ENCODE results near the gene RHBDL1.

The RHBDL1 gene

DNA sequence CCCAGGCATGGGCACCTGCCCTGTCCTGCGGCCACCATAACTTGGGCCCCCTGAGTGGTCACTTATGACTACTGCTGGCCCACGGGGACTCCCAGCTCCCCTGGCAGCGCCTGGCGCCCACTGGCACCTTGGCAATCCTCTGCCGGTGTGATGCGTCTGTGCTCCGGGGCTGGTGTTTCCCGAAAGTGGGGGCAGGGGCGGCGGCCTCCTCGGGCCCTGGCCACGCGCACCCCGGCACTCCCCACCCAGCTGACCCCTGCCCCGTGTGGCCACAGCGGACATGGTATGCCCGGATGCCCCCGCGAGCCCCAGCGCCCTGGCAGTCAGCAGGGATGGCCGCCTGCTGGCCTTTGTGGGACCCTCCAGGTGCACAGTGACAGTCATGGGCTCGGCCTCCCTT is 18.0 kb upstream of the RHBDL1 start:
- DNase-seq (ENCODE audit: low read depth), result no peak

DNA sequence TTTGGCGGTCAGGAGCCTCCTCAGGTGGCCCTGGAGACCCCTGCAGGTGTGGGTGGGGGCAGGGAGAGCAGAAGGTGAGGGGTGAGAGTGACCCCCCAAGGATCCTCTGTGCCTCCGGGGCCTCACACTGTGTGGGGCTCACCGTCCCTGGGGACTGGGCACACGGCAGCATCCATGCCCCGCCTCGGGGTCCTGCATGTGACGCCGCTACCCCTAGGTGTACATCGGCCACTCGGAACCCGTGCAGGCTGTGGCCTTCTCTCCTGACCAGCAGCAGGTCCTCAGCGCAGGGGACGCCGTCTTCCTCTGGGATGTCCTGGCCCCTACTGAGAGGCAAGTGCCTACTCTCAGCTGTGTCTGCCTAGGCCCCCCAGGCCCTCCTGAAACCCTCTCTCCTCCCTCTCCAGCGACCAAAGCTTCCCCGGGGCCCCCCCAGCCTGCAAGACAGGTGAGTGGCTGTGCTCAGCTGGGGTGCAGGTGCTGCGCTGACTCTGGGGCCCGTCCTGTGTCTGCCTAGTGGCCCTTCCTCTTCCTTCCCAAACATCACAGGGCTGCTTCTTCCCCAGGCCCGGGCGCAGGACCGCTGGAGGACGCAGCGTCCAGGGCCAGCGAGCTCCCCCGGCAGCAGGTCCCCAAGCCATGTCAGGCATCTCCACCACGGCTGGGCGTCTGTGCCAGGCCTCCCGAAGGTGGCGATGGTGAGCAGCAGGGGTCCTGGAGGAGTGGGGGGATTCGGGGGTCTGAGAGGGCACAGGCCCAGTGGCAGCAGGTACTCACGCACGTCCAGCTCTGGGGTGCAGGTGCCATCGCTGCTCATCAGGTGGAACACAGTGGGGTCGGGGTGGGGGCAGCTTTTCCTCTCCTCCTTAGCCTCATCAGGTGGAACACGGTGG is 16.5 kb upstream of the RHBDL1 start:
- no peak for DNase-seq (ENCODE audit: low read depth)

DNA sequence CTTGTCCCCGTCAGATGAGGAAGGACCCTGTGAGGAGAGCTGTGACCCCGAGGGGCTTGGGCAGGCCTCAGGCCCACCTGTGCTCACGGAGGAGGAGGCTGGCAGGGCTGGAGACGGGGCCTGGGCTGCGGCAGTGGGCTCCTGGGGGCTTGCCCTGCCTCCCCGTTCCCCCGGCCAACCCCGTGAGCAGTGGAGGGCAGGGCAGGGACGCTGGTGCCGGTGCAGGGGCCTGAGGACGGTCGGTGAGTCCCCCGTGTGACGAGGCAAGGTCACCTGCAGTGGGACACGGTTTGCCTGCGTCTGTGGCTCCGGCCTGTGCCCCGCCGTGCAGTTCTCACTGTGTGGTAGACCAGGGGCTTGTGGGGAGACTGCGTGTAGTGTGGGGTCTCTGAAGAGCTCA is 15.9 kb upstream of the RHBDL1 start:
- DNase-seq (ENCODE audit: low read depth), result no peak

DNA sequence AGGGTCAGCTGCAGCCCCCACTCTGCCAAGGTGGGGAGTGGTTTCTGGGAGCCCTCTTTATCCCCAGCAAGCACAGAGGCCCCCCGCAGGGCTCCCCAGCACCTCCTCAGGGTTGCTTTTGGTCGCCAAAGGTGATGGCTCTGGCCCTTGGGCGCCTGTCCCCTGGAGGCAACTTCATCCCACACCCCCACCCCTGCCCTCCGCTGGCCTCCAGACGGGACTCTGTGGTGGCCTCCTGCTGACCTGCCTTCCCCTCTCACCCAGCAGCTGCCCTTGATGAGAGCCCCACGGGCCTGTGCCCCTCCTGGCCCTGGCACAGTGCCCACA is 15.4 kb upstream of the RHBDL1 start:
- no peak for DNase-seq (ENCODE audit: low read depth)

DNA sequence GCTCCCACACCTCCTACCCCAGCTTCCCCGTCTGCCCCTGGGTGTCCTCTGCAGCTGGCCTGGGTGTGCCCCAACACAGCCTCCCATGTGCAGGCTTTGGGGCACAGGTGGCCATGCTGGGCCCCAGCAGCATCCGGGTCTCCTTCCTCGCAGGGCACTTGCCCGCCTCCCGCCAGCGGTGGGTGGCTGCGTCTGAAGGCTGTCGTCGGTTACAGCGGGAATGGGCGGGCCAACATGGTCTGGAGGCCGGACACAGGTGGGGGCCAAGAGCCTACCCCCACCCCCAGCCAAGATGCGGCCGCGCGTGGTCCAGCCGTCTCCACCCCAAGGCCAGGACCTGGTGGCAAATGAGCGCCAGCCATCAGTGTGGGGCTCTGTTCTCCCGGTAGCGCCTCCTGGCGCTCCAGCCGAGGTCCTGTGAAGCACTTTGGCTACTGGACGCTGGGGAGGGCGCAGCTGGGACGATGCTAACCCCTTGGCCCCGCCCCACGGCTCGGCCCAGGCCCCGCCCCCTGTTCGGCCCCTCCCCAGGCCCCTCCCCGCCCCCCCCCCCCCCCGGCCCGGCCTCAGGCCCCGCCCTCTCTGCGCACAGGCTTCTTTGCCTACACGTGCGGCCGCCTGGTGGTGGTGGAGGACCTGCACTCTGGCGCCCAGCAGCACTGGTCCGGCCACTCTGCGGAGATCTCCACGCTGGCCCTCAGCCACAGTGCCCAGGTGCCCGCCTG is 14.8 kb upstream of the RHBDL1 start:
- DNase-seq (ENCODE audit: low read depth), result no peak

DNA sequence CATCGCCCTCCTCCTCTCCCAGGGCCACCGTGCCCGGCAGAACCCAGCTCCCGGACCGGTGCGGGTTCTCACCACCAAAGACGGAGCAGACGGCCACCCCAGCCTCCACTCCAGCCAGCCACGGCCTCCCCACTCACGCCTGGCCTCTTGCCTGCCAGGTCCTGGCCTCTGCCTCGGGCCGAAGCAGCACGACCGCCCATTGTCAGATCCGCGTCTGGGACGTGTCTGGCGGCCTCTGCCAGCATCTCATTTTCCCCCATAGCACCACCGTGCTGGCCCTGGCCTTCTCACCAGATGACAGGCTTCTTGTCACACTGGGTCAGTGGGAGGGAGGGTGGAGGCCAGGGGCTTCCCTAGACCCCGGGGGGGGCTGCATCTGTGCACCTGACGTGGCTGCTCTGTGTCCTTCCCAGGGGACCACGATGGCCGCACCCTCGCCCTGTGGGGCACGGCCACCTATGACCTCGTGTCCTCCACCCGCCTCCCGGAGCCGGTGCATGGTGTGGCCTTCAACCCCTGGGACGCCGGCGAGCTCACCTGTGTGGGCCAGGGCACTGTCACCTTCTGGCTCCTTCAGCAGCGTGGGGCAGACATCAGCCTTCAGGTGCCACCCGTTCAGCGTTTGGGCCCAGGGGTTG is 14.2 kb upstream of the RHBDL1 start:
- DNase-seq (ENCODE audit: low read depth), result no peak

DNA sequence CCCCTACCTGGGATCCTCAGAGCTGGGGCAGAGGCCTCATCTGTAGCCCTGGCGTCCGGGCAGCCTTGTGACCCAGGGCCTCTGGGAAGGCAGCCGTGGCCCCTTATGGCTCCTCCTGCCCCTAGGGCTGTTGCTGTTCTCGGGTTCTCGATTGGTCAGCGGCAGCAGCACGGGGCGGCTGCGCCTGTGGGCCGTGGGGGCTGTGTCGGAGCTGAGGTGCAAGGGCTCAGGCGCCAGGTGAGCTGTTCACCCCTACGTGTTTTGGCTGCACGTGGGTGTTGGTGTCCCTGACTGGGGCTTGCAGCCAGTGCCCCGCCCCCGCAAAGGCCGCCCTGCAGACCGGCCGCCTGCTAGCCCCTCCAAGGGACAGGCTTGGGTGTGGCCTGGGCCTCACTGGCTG is 13.4 kb upstream of the RHBDL1 start:
- no peak for DNase-seq (ENCODE audit: low read depth)

DNA sequence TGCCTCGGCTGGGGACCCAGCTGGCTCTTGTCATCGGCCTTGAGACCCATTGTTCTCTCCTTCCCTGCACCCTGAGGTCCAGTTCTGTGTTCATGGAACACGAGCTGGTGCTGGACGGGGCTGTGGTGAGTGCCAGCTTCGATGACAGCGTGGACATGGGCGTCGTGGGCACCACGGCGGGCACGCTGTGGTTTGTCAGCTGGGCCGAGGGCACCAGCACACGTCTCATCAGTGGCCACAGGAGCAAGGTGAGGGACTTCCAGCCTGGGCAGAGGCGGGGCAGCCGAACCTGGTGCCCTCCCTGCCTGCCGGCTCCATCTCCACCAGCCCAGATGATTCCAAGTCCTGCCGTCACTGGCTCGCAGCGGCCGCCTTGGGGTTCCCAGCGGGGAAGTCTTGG is 12.9 kb upstream of the RHBDL1 start:
- DNase-seq (ENCODE audit: low read depth), result no peak

DNA sequence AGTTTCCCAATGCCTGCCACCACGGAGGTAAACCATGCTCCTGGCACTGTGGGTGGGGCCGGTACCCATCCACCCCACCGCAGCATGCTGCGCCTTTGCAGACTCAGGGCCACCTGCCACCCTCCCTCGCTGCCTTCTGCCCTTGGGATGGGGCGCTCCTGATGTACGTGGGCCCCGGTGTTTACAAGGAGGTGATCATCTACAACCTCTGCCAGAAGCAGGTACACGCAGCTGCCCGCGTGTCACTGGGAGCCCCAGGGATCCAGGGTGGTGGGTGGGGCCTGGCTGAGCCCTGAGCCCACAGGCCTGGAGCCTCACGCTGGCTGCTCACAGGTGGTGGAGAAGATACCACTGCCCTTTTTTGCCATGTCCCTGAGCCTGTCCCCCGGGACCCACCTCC is 8.9 kb upstream of the RHBDL1 start:
- no peak for DNase-seq (ENCODE audit: low read depth)

DNA sequence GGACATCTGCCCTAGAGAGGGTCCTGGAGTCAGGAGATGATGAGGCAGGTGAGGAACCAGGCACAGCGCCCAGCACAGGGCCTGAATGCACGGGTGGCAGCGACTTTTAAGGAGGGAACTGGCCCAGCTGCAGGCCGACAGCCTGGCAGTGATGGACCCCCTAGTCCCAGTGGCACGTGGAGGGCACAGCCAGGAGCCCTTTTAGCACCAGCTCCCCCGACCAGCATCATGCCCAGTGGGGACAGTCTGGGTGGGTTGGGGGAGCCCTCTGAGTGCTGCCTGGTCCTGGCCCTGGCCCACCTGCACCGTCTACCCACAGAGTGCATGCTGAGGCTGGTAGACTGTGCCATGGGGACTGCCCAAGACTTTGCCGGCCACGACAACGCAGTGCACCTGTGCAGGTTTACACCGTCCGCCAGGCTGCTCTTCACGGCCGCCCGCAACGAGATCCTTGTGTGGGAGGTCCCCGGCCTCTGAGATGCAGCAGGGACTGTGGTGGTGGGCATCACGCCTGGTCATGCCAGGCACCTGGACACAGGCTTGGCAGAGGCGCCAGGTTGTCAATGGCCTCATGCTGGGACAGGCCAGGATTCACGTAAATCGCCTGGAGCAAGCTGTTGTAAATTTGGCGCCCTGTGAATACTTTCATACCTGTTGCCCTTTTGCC is 8.2 kb upstream of the RHBDL1 start:
- DNase-seq (ENCODE audit: low read depth), result no peak

DNA sequence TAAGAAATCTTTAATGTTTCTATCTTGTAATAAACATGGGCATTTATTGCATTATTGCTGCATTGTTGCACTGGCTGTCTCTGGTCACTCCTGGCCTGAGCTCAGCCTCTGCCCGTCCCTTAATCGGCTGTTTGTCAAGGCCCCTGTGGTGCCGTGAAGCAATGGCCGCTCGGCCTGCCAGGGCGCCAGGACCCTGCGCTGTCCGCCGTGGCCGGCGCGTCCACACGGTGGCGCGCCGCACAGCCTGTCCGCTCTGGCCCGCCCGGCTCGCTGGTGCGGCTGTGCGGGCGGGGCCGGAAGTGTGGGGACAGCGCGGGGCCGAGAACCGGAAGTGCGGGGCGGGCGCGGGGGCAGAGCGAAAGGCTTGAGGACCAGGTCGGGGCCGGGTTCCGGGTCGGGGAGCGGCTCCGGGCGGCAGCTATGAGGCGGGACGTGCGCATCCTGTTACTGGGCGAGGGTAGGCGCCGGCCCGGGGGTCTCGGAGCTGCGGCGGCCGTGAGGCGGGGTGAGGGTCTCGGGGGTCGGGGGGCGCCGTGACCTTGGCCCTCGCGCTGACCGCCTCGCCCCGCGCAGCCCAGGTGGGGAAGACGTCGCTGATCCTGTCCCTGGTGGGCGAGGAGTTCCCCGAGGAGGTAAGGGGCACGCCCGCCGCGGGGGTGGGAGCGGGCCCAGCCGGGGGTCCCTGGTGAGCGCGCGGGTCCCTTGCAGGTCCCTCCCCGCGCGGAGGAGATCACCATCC is 7.5 kb upstream of the RHBDL1 start, which contains the start of gene RHOT2:
RHOT2 (plus strand) TSS at position 353 of the 739 bp plus-strand sequence; CDS start at position 421, 68 bp downstream.
- DNase-seq (ENCODE audit: low read depth), result no peak

DNA sequence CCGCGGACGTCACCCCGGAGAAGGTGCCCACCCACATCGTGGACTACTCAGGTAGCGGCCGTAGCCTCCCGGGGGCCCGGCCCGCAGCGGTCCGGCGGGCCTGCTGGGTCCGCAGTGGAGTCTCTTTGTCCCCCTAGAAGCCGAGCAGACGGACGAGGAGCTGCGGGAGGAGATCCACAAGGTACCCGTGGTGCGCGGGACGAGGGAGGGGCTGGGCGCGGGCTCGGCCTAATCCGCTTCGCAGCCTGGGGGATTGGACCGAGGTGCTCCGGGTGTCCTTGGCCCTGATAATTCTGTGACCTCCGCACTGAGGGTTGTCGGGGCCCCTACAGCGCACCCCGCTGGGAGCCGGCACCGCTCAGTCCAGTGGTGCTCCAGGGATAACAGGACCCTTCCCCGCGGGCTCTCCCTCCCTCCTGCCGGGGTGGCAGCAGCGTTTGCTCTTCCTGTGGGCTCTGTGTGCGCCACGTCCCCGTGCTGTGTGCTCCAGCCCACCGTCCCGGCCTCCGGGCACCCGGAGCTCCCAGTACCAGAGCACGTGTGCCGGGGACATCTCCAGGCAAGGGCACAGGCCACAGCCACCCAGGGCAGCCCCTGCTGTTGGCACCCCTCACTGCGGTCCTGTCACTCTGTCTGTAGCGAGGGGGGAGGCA is 6.8 kb upstream of the RHBDL1 start:
- no peak for DNase-seq (ENCODE audit: low read depth)

DNA sequence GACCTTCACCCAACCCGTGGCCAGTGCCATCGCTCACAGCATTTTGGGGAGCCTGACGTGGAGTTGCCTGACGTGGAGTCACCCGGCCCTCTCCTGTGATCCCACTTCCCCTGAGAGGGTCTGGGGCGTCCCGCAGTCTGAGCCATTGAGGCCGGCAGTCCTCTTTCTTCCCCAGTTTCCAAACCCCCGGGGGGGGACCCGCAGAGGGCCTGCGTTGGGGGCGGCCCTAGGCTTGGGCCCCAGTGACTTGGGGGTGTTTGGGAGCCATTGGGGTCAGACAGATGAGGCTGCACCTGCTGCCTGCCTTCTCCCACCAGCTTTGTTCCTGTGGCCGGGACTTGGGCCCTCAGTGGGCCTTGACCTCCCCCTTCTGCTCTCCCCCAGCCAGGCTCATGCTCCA is 5.8 kb upstream of the RHBDL1 start:
- DNase-seq (ENCODE audit: low read depth), result no peak

DNA sequence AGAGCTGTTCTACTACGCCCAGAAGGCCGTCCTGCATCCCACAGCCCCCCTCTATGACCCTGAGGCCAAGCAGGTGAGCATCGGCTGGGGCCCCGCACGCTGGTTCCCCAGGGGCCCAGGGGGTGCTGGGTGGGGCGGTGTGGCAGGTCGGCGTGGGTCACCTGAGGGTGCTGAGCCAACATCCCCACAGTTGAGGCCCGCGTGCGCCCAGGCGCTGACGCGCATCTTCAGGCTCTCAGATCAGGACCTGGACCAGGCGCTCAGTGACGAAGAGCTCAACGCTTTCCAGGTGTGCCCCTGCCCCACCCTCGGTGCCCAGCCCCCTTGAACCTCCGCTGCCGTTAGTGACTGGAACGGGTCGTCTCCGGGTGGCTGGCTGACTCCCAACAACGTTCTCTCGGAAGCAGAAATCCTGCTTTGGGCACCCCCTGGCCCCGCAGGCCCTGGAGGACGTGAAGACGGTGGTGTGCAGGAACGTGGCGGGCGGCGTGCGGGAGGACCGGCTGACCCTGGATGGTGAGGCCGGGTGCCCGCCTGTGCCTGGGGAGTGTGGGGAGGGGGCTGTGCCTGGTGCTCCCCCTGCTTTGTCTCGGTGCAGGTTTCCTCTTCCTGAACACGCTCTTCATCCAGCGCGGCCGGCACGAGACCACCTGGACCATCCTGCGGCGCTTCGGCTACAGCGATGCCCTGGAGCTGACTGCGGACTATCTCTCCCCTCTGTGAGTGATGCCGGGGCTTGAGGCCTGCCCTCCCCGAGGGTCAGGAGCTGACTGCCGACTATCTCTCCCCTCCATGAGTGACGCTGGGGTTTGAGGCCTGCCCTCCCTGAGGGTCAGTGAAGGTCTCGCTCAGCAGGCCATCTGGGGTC is 4.8 kb upstream of the RHBDL1 start:
- DNase-seq (ENCODE audit: low read depth), result no peak

DNA sequence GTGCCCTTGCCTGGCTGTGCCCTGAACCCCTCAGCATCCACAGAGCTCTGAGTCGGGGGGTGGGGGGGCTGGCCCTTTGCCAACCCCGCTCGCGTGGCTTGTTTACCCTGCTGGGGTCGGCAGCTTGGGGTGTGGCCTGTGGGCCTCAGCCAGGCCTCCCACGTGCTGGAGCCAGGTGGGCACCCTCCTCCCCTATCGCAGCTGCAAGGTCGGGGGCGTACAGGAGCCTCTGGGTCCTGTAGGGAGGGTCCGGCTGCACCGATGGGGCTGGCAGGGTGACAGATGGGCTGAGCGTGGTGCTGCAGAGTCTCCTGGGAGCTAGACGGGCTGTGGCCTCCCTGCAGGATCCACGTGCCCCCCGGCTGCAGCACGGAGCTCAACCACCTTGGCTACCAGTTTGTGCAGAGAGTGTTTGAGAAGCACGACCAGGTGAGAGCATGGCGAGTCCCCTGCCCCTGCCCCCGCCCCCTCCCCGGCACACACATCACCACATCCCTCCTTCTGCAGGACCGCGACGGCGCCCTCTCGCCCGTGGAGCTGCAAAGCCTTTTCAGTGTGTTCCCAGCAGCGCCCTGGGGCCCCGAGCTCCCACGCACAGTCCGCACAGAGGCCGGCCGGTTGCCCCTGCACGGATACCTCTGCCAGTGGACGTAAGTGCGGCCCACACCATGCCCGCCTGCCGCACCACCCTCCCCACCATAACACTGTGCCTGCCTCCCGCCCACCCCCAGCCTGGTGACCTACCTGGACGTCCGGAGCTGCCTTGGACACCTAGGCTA is 3.9 kb upstream of the RHBDL1 start:
- DNase-seq (ENCODE audit: low read depth), result no peak

DNA sequence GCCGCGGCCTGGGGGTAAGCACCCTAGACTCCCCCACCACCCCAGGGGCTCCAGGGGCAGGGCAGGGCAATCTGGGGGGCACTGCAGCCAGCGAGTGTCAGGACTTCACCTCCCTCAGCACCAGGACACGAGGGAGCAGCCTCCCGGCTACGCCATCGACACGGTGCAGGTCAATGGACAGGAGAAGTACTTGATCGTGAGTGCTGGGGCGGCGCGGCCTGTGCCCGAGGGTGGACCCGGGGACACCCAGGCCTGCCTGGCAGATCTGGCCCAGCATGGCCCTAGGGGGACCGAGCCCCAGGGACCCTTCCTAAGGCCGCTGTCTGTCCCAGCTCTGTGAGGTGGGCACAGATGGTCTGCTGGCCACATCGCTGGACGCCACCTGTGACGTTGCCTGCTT is 3.1 kb upstream of the RHBDL1 start:
- no peak for DNase-seq (ENCODE audit: low read depth)

DNA sequence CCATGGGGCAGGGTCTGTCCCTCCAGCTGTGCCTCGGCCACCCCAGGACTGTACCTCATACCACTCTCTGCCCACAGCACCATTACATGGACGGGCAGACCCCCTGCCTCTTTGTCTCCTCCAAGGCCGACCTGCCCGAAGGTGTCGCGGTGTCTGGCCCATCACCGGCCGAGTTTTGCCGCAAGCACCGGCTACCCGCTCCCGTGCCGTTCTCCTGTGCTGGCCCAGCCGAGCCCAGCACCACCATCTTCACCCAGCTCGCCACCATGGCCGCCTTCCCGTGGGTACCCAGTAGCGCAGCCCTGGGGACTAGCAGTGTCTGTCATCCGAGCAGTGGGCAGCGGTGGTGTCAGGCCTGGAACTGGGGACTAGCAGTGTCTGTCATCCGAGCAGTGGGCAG is 2.6 kb upstream of the RHBDL1 start:
- no peak for DNase-seq (ENCODE audit: low read depth)

DNA sequence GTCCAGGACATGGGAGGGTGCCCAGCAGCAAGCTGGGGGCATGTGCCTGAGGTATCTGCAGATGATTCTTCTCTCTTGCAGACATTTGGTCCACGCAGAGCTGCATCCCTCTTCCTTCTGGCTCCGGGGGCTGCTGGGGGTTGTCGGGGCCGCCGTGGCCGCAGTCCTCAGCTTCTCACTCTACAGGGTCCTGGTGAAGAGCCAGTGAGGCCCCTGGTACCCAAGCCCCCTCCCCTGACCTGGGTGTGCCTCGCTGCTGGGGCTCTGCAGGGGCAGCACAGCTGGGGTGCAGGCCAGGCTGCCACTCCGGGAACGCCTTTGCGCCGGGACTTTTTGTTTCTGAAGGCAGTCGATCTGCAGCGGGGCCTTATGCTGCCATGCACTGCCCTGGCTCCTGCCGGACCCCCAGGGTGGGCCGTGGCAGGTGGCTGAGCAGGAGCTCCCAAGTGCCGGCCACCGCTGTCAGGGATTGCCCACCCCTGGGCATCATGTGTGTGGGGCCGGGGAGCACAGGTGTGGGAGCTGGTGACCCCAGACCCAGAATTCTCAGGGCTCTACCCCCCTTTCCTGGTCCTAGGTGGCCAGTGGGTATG is 2.0 kb upstream of the RHBDL1 start:
- no peak for DNase-seq (ENCODE audit: low read depth)

DNA sequence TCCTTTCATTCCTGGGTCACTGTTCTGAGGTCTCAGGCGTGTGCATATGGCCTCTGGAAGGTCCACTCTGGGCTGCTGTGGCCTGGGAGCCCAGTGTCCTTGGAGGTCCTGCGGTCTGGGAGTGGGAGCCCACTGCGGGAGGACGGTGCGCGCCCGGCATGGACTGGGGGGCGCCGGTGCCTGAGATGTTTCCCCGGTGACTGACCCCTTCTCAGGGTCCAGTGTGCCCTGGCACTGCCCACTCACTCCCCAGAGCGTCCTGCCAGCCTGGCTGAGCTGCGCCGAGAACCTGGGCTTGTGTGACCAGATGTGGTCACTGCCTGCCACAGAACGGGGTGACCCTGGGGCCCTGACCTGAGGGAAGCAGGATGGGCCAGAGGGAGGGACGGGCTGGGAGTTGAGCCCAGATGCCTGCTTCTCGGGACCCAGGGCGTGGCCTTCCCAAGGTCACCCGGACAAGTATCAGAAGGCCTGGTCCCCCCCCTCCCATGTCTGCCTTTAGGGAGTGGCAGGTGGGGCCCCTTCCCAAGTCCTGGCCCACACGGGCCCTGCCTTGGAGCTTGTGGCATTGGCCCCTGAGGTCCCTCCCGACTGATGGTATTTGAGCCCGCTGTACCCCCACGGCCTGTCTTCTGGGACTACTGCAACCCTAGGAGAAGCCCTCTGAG is 1.1 kb upstream of the RHBDL1 start:
- DNase-seq (ENCODE audit: low read depth), result no peak

Data from HS-5 (cell line).